IMR-90 (cell line): ENCODE results near the gene GPR137. TPM values are rescaled to one million over a fixed set of nuclear protein-coding genes. Genes with fewer than 3 reads are reported as not detected.
A peak's percentile ranks its signal among the peaks of the same experiment; 100 is the strongest.

Experiments used
- ATAC-seq: fragments of 200-7000 bp; cut with Tn5 transposase; 2 replicates; pipeline ENCODE4 v1.9.1; 2020; ENCODE audit warnings: low read depth, mild to moderate bottlenecking, moderate library complexity
- BruUV-seq: library from RNA; stranded (reverse); fragments of 400-500 nt; replicated peaks from 2 replicates; lab custom pipeline; 2021; lab: Mats Ljungman, UMichigan
- CTCF ChIA-PET: fragments of 300-600 bp; formaldehyde crosslinking; extraction: SDS; loops from one replicate; lab custom pipeline; 2021; ENCODE audit warnings: antibody characterized with exemption; lab: Yijun Ruan, JAX
- POLR2A ChIA-PET: fragments of 300-600 bp; sonication (Branson Sonifier 250); formaldehyde crosslinking; loops from one replicate; lab custom pipeline; 2022; ENCODE audit warnings: antibody characterized with exemption; ENCODE audit not compliant: unreplicated experiment; lab: Charles Lee
- DNase-seq: peaks from one replicate; pipeline ENCODE4 v3.0.0; 2013
- H2AFZ ChIP-seq: replicated peaks from 2 replicates; pipeline ENCODE3; 2013; ENCODE audit warnings: low read length, mild to moderate bottlenecking; ENCODE audit not compliant: poor library complexity
- H2AK5ac ChIP-seq: 2 replicates; pipeline ENCODE4 v1.6.1; 2013; ENCODE audit warnings: low read depth, low read length, inconsistent platforms
- H2AK9ac ChIP-seq: replicated peaks from 2 replicates; pipeline ENCODE3; 2013; ENCODE audit warnings: mild to moderate bottlenecking, low read depth, low read length, moderate library complexity; ENCODE audit not compliant: poor library complexity
- H2BK120ac ChIP-seq: 2 replicates; pipeline ENCODE4 v1.6.1; 2013; ENCODE audit warnings: low read depth, low read length, inconsistent platforms
- H2BK15ac ChIP-seq: 3 replicates; pipeline ENCODE4 v1.6.1; 2013; ENCODE audit warnings: low read depth, low read length, inconsistent platforms
- H2BK20ac ChIP-seq: 2 replicates; pipeline ENCODE4 v1.6.1; 2013; ENCODE audit warnings: low read depth, mild to moderate bottlenecking, inconsistent platforms, low read length, moderate library complexity
- H2BK5ac ChIP-seq: 2 replicates; pipeline ENCODE4 v1.6.1; 2013; ENCODE audit warnings: mild to moderate bottlenecking, low read depth, low read length, inconsistent platforms; ENCODE audit not compliant: poor library complexity, severe bottlenecking
- H3K14ac ChIP-seq: replicated peaks from 2 replicates; pipeline ENCODE4 v1.6.1; 2013; ENCODE audit warnings: low read depth, low read length, inconsistent platforms
- H3K18ac ChIP-seq: 2 replicates; pipeline ENCODE4 v1.6.1; 2013; ENCODE audit warnings: low read depth, low read length, control low read depth
- H3K23ac ChIP-seq: 2 replicates; pipeline ENCODE4 v1.6.1; 2013; ENCODE audit warnings: low read depth, low read length, inconsistent platforms
- H3K27ac ChIP-seq: 2 replicates; pipeline ENCODE4 v1.5.1; 2013; ENCODE audit warnings: mild to moderate bottlenecking, control low read depth, low read length; ENCODE audit not compliant: insufficient read depth
- H3K27me3 ChIP-seq: 2 replicates; pipeline ENCODE4 v1.6.1; 2013; ENCODE audit warnings: low read length; ENCODE audit not compliant: control insufficient read depth, insufficient read depth
- H3K36me3 ChIP-seq: 2 replicates; pipeline ENCODE4 v1.6.1; 2013; ENCODE audit warnings: low read length, mixed read lengths; ENCODE audit not compliant: control insufficient read depth, insufficient read depth
- H3K4ac ChIP-seq: 2 replicates; pipeline ENCODE4 v1.6.1; 2013; ENCODE audit warnings: low read depth, low read length, inconsistent platforms
- H3K4me1 ChIP-seq: 2 replicates; pipeline ENCODE4 v1.6.1; 2013; ENCODE audit warnings: low read length, mixed read lengths; ENCODE audit not compliant: control insufficient read depth, insufficient read depth
- H3K4me2 ChIP-seq: 2 replicates; pipeline ENCODE4 v1.6.1; 2013; ENCODE audit warnings: low read depth, mild to moderate bottlenecking, control low read depth, low read length, moderate library complexity
- H3K4me3 ChIP-seq: 2 replicates; pipeline ENCODE4 v1.5.1; 2013; ENCODE audit warnings: low read depth, mild to moderate bottlenecking, control low read depth, low read length, moderate library complexity; ENCODE audit not compliant: insufficient read depth
- H3K56ac ChIP-seq: 2 replicates; pipeline ENCODE4 v1.6.1; 2013; ENCODE audit warnings: low read length, inconsistent platforms; ENCODE audit not compliant: insufficient read depth; ENCODE audit errors: extremely low read depth
- H3K79me1 ChIP-seq, 2 experiments: 2 replicates each; pipeline ENCODE4 v1.6.1; 2013; ENCODE audit warnings: low read length in 2 of 2, inconsistent platforms in 1 of 2, low read depth in 1 of 2
- H3K9ac ChIP-seq: 2 replicates; pipeline ENCODE4 v1.6.1; 2013; ENCODE audit warnings: low read depth, low read length, control low read depth
- H3K9me1 ChIP-seq: 2 replicates; pipeline ENCODE4 v1.6.1; 2013; ENCODE audit warnings: low read length, inconsistent platforms; ENCODE audit not compliant: insufficient read depth
- H3K9me3 ChIP-seq: 2 replicates; pipeline ENCODE4 v1.6.1; 2013; ENCODE audit warnings: low read length; ENCODE audit not compliant: control insufficient read depth, insufficient read depth
- H4K20me1 ChIP-seq: 2 replicates; pipeline ENCODE4 v1.6.1; 2013; ENCODE audit warnings: low read length, inconsistent platforms; ENCODE audit not compliant: insufficient read depth
- H4K5ac ChIP-seq: 2 replicates; pipeline ENCODE4 v1.6.1; 2013; ENCODE audit warnings: mild to moderate bottlenecking, low read depth, low read length, control low read depth
- H4K8ac ChIP-seq, 2 experiments: 2 replicates each; pipeline ENCODE4 v1.6.1; 2013; ENCODE audit warnings: low read depth in 2 of 2, low read length in 2 of 2, control low read depth in 1 of 2, inconsistent platforms in 1 of 2
- H4K91ac ChIP-seq: 2 replicates; pipeline ENCODE4 v1.6.1; 2013; ENCODE audit warnings: low read depth, low read length, inconsistent platforms; ENCODE audit not compliant: insufficient read depth
- CHD1 ChIP-seq: IDR thresholded peaks from 2 replicates; pipeline ENCODE4 v1.6.1; 2012; ENCODE audit warnings: low read depth, low read length, improper control_type of control experiment
- FOS ChIP-seq: fragments of 150-350 bp; IDR thresholded peaks from 2 replicates; pipeline ENCODE4 v1.6.1; 2016; ENCODE audit warnings: low read depth, low read length
- MAFK ChIP-seq: IDR thresholded peaks from 2 replicates; pipeline ENCODE4 v1.6.1; 2012; ENCODE audit warnings: low read depth, low read length, improper control_type of control experiment
- MAZ ChIP-seq: IDR thresholded peaks from 2 replicates; pipeline ENCODE4 v1.6.1; 2012; ENCODE audit warnings: low read depth, mild to moderate bottlenecking, low read length, improper control_type of control experiment, moderate library complexity, borderline replicate concordance
- MXI1 ChIP-seq: IDR thresholded peaks from 2 replicates; pipeline ENCODE4 v1.6.1; 2012; ENCODE audit warnings: low read depth, mild to moderate bottlenecking, low read length, moderate library complexity, borderline replicate concordance
- NFE2L2 ChIP-seq: fragments of 150-350 bp; IDR thresholded peaks from 2 replicates; pipeline ENCODE4 v1.6.1; 2016; ENCODE audit warnings: low read depth, mild to moderate bottlenecking, low read length
- POLR2A ChIP-seq: IDR thresholded peaks from 2 replicates; pipeline ENCODE4 v1.6.1; 2012; ENCODE audit warnings: mild to moderate bottlenecking, low read depth, low read length
- RAD21 ChIP-seq: IDR thresholded peaks from 2 replicates; pipeline ENCODE4 v1.6.1; 2012; ENCODE audit warnings: low read length, improper control_type of control experiment
- RCOR1 ChIP-seq: IDR thresholded peaks from 2 replicates; pipeline ENCODE4 v1.6.1; 2012; ENCODE audit warnings: mild to moderate bottlenecking, low read length, improper control_type of control experiment; ENCODE audit not compliant: insufficient replicate concordance
- RFX5 ChIP-seq: IDR thresholded peaks from 2 replicates; pipeline ENCODE4 v1.8.0; 2012; ENCODE audit warnings: low read depth, mild to moderate bottlenecking, low read length, moderate library complexity
- WGBS, 2 experiments: methylation state at CpG; one replicate each; pipeline versions ENCODE4 v1.1.5 to v1.1.7; 2013; ENCODE audit warnings: missing lambda C conversion rate in 2 of 2; ENCODE audit not compliant: insufficient read length in 1 of 2; ENCODE audit errors: extremely low coverage in 2 of 2; 5-methylcytosine and 5-hydroxymethylcytosine counted together
- dilution Hi-C: fragments of 300-500 bp; cut with HindIII; formaldehyde crosslinking; loops from one replicate; pipeline ENCODE4 v1.14.3; 2018; ENCODE audit warnings: low sequenced_read_pairs; ENCODE audit not compliant: unreplicated experiment
- in situ Hi-C: fragments of 300-500 bp; cut with MboI; formaldehyde crosslinking; loops from 3 replicates; pipeline ENCODE4 v1.14.3; 2019; ENCODE audit warnings: low sequenced_read_pairs, inconsistent platforms, mixed read lengths
- intact Hi-C: fragments of 100-400 bp; cut with micrococcal nuclease; formaldehyde crosslinking; loops from 2 replicates; pipeline ENCODE4 v1.10.0; 2022
- polyA plus RNA-seq, 3 experiments: library from polyadenylated mRNA; depleted of rRNA; stranded (reverse); fragments of >200 nt; gene quantifications; 2 replicates each; pipeline ENCODE4 v1.2.3, GENCODE V29; 2012; ENCODE audit warnings: low replicate concordance in 1 of 3
- total RNA-seq: library from RNA; depleted of rRNA; stranded (reverse); fragments of >200 nt; gene quantifications from 2 replicates; pipeline ENCODE4 v1.2.3, GENCODE V29; 2012
- TF ChIP-seq, protein P1 (sequence below): fragments of 150-350 bp; IDR thresholded peaks from 2 replicates; pipeline ENCODE4 v1.6.1; 2016; ENCODE audit warnings: low read depth, mild to moderate bottlenecking, low read length, moderate library complexity, borderline replicate concordance
- TF ChIP-seq, protein P2 (sequence below): conservative IDR thresholded peaks from 2 replicates; pipeline ENCODE4 v1.5.1; 2012; ENCODE audit warnings: mild to moderate bottlenecking, low read depth, low read length, improper control_type of control experiment

Gene GPR137
- total and polyA plus RNA-seq, 2 of the 4 experiments (the other 2 are of a cell fraction), result 3.6 to 26.0 TPM

DNA sequence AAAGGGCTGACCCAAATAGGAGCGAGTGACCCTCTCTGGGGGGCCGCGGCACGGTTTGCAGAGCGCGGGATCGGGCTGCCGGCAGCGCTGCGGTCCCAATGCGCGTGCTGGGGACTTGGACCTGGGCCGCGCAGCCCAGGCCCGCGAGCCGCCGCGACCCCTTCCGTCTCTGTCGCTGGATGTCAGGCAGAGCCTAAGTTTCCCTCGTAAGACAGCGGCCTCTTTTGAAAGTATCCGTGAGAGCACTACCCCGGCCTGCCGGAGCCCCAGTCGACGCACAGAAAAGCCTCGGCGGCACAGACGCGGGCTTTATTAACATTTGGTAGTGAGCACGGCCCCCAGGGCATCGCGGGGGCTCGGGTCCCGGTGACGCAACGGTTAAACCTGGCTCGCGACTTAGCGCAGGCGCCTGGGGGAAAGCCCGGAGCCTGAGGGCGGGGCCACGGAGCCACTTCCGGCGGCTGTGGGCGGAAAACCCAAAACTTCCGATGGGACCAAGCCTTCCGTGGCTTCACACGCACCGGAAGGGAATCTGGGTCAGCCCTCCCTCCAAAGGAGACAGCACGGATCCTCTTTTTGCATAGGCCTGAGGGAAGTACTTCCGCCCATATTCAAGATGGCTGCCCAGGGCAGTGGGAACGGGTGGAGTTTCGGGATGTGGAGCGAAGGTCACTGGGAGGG lies 16.0 kb upstream of the GPR137 start (continued):
- TF ChIP-seq RCOR1 (peak; percentile 10), MAZ (peak; percentile 97), RFX5 (no peak)

DNA sequence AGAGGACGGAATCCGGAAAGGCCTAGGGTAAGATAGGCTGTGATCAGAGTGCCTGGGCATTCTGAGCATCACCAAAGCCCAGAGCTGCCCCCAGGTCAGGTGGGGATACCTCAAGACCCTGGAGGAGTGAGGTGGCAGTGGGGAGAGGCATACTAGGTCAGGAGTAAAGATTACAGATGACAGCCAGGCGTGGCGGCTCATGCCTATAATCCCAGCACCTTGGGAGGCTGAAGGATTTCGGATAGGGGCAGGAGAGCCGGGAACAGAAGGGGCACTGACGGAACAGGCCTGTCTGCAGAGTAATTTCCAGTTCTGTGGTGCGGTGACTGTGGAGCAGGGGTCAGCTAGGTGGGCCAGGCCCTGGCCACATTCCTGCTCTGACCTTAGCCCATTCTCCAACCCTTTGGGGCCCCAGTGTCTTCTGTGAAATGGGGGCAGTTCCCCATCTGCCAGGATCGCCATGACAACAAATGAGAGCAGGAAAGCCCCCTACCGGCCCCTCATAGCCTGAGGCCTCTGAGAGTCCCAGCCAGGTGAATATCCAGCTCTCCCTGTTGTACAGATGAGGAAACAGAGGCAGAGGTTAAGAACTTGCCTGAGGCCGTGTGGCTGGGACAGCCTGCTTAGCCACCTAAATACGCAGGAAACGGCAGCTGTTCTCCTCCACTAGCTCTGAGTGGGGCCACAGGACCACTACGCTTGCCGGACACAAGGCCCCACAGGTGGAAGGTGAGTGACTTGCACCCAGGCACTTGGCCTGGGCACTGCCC lies 10.4 kb upstream of the GPR137 start:
- no peak overlapping the region for H2AFZ ChIP-seq
- H4K8ac ChIP-seq, result no peak overlapping the region
- 93% methylated on average over 5 of the region's 15 CpGs; no CpG with 5 or more reads in 1 of the 2 experiments for WGBS, 2 experiments
- no peak overlapping the region for H3K56ac ChIP-seq
- H3K79me1 ChIP-seq, result peaks cover 9 to 19% of the 10 kb centered on the region in 2 experiments
- no peak overlapping the region for H3K23ac ChIP-seq
- H2BK120ac ChIP-seq, result no peak overlapping the region
- no peaks in the 10 kb centered on the region; the same call in 1 of the 2 replicates for H4K20me1 ChIP-seq
- BruUV-seq, result no TSS peak
- dilution Hi-C loops (no loop called here), in situ Hi-C loops (no loop called here), intact Hi-C loops (no loop called here)
- no peak overlapping the region for H3K4ac ChIP-seq
- no peak overlapping the region for H4K91ac ChIP-seq
- DNase-seq, result no peak
- no peak for ATAC-seq
- no peak overlapping the region for H3K18ac ChIP-seq
- H4K5ac ChIP-seq, result no peak overlapping the region
- H3K9me3 ChIP-seq, result no peaks in the 10 kb centered on the region
- ChIA-PET CTCF (interaction anchor here (1.0 to 1.3 kb wide), 2 partner anchors 71 to 80 kb away, joined by 3 to 4 read pairs; no protein-coding TSS in a partner anchor), POLR2A (no interaction called here)
- H3K9me1 ChIP-seq, result peaks cover 5% of the 10 kb centered on the region; the same call in 1 of the 2 replicates
- H3K14ac ChIP-seq, result no peak overlapping the region
- peaks cover 30% of the 10 kb centered on the region for H3K36me3 ChIP-seq
- no peak overlapping the region for H2BK20ac ChIP-seq
- no peak overlapping the region for H3K4me3 ChIP-seq
- no peak overlapping the region for H2AK5ac ChIP-seq
- H3K4me2 ChIP-seq, result no peak overlapping the region
- H3K27ac ChIP-seq, result no peak overlapping the region
- H2BK15ac ChIP-seq, result no peak overlapping the region
- no peak overlapping the region for H2AK9ac ChIP-seq
- no peak overlapping the region for H3K9ac ChIP-seq
- H2BK5ac ChIP-seq, result no peak overlapping the region
- no peaks in the 10 kb centered on the region for H3K27me3 ChIP-seq
- H3K4me1 ChIP-seq, result peaks cover 4% of the 10 kb centered on the region
- TF ChIP-seq, protein P1, sequence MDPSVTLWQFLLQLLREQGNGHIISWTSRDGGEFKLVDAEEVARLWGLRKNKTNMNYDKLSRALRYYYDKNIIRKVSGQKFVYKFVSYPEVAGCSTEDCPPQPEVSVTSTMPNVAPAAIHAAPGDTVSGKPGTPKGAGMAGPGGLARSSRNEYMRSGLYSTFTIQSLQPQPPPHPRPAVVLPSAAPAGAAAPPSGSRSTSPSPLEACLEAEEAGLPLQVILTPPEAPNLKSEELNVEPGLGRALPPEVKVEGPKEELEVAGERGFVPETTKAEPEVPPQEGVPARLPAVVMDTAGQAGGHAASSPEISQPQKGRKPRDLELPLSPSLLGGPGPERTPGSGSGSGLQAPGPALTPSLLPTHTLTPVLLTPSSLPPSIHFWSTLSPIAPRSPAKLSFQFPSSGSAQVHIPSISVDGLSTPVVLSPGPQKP, result no peak
- TF ChIP-seq, protein P2, sequence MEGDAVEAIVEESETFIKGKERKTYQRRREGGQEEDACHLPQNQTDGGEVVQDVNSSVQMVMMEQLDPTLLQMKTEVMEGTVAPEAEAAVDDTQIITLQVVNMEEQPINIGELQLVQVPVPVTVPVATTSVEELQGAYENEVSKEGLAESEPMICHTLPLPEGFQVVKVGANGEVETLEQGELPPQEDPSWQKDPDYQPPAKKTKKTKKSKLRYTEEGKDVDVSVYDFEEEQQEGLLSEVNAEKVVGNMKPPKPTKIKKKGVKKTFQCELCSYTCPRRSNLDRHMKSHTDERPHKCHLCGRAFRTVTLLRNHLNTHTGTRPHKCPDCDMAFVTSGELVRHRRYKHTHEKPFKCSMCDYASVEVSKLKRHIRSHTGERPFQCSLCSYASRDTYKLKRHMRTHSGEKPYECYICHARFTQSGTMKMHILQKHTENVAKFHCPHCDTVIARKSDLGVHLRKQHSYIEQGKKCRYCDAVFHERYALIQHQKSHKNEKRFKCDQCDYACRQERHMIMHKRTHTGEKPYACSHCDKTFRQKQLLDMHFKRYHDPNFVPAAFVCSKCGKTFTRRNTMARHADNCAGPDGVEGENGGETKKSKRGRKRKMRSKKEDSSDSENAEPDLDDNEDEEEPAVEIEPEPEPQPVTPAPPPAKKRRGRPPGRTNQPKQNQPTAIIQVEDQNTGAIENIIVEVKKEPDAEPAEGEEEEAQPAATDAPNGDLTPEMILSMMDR, result no peak
- TF ChIP-seq FOS (no peak), MXI1 (no peak), MAZ (no peak), CHD1 (no peak), RFX5 (no peak), MAFK (no peak), POLR2A (no peak), RAD21 (no peak), NFE2L2 (no peak)
